Measurements from ENCODE around the gene MTA1.

MTA1 gene

DNA sequence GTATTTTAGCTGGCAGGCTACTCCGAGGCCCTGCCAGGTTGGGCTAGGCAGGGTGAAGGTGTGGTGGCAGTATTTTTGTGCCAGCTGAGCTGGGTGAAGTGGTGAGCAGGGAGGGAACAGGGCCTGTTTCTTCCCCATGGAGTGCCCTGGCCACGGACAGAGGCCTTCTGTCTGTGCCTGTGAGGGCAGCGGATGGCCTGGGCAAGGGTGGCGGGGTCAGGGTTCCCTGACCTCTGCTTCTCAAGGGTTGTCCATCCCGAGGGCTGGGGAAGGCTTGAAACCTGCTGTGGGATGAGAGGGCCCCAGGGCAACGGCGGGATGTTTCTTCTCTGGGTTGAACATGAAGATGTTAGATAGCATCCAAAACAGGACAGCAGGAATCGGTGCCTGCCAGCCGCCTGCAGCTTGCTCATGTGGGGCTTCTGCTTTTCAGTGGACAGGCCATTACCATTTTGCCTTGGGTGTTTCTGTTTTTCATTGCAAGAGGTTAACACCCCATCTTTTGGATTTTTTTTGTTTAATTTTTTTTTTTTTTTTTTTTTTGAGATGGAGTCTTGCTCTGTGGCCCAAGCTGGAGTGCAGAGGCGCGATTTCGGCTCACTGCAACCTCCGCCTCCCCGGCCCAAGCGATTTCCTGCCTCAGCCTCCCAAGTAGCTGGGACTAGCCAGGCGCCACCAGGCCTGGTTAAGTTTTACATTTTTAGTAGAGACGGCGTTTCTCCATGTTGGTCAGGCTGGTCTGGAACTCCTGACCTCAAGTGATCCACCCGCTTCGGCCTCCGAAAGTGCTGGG is 3.3 kb downstream of the MTA1 start:
- Histone ChIP-seq H3K4me3 (ENCODE audit: low read depth, low read length) (no peak overlapping the region), H3K36me3 (peaks cover 49% of the 10 kb centered on the region), H3K9me3 (ENCODE audit: severe bottlenecking) (no peaks in the 10 kb centered on the region), H3K27me3 (ENCODE audit: insufficient read depth, low read depth, severe bottlenecking) (no peaks in the 10 kb centered on the region), H3K27ac (no peak overlapping the region)
- DNase-seq, result no peak
- no peak for TF ChIP-seq CTCF (IDR thresholded peaks at IDR 0.05; ENCODE audit: low read depth, low read length)

DNA sequence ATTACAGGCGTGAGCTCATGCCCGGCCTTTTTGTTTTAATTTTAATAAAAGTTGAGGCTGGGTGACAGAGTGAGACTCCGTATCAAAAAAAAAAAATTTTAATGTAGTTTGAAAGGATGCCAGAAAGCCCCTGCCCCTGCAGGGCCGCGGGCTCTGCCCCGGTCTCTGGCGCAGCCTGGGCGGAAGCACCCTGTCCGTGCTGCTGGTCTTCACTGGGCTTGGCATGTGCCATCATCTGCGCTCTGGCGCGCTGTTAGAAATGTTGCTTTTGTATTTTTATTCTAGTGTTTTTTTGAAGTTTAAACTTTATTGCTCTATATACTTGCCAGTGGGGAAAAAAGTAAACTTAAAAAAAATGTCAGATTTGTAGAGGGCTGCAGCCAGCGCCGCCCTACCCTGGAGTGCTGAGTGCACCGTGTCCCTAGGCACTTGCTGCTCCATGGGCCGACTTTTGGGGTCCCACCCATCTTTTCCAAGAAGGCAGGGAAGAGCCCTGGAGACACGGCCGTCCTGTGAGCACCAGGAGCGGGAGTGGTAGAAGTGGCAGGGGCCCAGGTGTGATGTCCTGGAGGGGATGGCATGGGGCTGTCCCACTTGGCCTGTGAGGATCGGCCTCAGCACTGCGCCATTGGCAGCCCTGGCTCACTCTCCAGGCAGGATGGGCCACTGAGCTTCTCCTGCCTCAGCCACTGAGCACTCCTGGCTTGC is 4.0 kb downstream of the MTA1 start:
- no peak for TF ChIP-seq CTCF (IDR thresholded peaks at IDR 0.05; ENCODE audit: low read depth, low read length)
- Histone ChIP-seq H3K27me3 (ENCODE audit: insufficient read depth, low read depth, severe bottlenecking) (no peaks in the 10 kb centered on the region), H3K36me3 (peaks cover 48% of the 10 kb centered on the region), H3K9me3 (ENCODE audit: severe bottlenecking) (no peaks in the 10 kb centered on the region), H3K27ac (no peak overlapping the region), H3K4me3 (ENCODE audit: low read depth, low read length) (no peak overlapping the region)
- no peak for DNase-seq

GRCh38 chr14:105424861-105425260 is 5.2 kb downstream of the MTA1 start:
- Histone ChIP-seq H3K9me3 (ENCODE audit: severe bottlenecking) (no peaks in the 10 kb centered on the region), H3K27ac (no peak overlapping the region), H3K4me3 (ENCODE audit: low read depth, low read length) (no peak overlapping the region), H3K27me3 (ENCODE audit: insufficient read depth, low read depth, severe bottlenecking) (no peaks in the 10 kb centered on the region), H3K36me3 (peaks cover 48% of the 10 kb centered on the region)
- TF ChIP-seq CTCF (IDR thresholded peaks at IDR 0.05; ENCODE audit: low read depth, low read length), result no peak
- DNase-seq, result no peak

DNA sequence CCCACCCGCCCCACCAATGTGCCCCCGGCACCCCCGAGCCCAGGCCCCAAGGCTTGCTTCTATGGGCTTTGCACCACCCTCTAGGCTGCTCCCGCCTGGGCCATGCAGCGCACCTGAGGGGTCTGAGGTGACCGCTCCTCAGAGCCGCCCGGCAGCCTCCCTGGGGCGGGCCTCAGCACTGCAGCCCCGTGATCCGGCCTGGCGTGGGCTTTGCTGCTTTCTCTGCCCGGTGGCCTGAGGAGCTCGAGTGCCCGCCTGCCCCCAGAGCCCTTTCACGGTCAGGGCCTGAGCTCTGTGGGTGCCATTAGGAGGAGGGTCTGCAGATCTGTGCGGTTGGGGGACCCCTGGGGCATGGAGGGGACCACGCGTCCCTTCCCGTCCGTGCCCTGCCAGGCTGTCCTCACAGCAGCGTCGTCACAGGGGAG is 6.2 kb downstream of the MTA1 start:
- Histone ChIP-seq H3K4me3 (ENCODE audit: low read depth, low read length) (no peak overlapping the region), H3K27ac (no peak overlapping the region), H3K27me3 (ENCODE audit: insufficient read depth, low read depth, severe bottlenecking) (no peaks in the 10 kb centered on the region), H3K9me3 (ENCODE audit: severe bottlenecking) (peaks cover 2% of the 10 kb centered on the region), H3K36me3 (peaks cover 52% of the 10 kb centered on the region)
- DNase-seq, result no peak
- TF ChIP-seq CTCF (IDR thresholded peaks at IDR 0.05; ENCODE audit: low read depth, low read length), result no peak

DNA sequence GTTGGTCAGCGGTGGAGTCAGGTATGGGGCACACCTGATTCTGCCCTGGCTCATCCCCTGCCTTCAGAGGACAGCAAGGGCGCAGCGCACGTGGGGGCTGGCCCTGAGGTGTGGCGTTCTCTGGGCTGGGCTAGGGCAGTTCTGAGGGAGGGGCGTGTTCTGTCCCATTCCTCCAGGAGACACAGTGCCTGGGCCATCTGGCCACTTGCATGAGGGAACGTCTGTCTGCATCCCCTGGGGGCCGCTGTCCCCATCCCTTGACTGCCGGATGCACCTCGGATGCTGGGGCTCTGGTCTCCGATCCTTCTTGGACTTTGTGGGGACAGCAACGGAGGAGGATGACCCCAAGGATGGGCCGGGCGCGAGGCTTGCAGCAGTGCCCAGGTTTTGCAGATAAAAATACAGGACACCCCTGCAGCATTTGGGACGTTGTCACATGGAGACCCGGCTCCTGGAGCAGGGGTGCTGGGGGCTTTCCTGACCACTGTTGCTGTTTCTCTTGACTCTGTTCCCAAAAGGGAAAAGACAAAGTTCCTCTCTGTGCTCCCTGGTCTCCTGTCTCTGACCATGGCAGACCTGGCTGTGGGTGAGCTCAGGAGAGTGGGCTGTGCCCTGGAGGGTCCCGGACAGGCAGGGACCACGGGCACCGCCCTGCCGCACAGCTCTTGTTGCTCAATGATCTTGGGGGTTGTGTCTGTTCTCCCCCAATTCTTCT is 6.9 kb downstream of the MTA1 start:
- Histone ChIP-seq H3K9me3 (ENCODE audit: severe bottlenecking) (peaks cover 5% of the 10 kb centered on the region), H3K27ac (no peak overlapping the region), H3K4me3 (ENCODE audit: low read depth, low read length) (no peak overlapping the region), H3K36me3 (peaks cover 47% of the 10 kb centered on the region), H3K27me3 (ENCODE audit: insufficient read depth, low read depth, severe bottlenecking) (no peaks in the 10 kb centered on the region)
- no peak for TF ChIP-seq CTCF (IDR thresholded peaks at IDR 0.05; ENCODE audit: low read depth, low read length)
- no peak for DNase-seq

Data from WERI-Rb-1 (cell line).